GM18870 (cell line): ENCODE data around the gene ESF1.

Source experiments
- ATAC-seq: cut with Tn5 transposase; IDR thresholded peaks from one replicate; pipeline ENCODE4 v1.9.1; 2021; ENCODE audit warnings: moderate library complexity; ENCODE audit not compliant: unreplicated experiment

Gene ESF1

GRCh38 chr20:13784893-13785715, at the start of gene ESF1, which contains the start of gene NDUFAF5:
ESF1 (minus strand) TSS chr20:13784919; CDS start chr20:13783140, 1,779 bp downstream.
NDUFAF5 (plus strand) TSS chr20:13785028; CDS start chr20:13785069, 41 bp downstream.
- ATAC-seq: peak; percentile 96

- no peak for ATAC-seq
Observed at GRCh38 chr20:13831476-13831875, 46.8 kb upstream of the ESF1 start.

- ATAC-seq: no peak
Observed at GRCh38 chr20:13825465-13825864, 40.7 kb upstream of the ESF1 start.

GRCh38 chr20:13824459-13824858, 39.7 kb upstream of the ESF1 start:
- ATAC-seq: no peak

- ATAC-seq: no peak
Observed at GRCh38 chr20:13822459-13822858, 37.7 kb upstream of the ESF1 start.

- ATAC-seq: no peak
Observed at GRCh38 chr20:13821876-13822275, 37.2 kb upstream of the ESF1 start.

- peak; percentile 80 for ATAC-seq
Observed at GRCh38 chr20:13819885-13820645, 35.3 kb upstream of the ESF1 start.

- ATAC-seq: no peak
Observed at GRCh38 chr20:13817342-13817741, 32.6 kb upstream of the ESF1 start.

- ATAC-seq: no peak
Observed at GRCh38 chr20:13816757-13817156, 32.0 kb upstream of the ESF1 start.

GRCh38 chr20:13814672-13815071, 30.0 kb upstream of the ESF1 start:
- no peak for ATAC-seq

GRCh38 chr20:13813910-13814309, 29.2 kb upstream of the ESF1 start:
- no peak for ATAC-seq

- no peak for ATAC-seq
Observed at GRCh38 chr20:13810446-13810845, 25.7 kb upstream of the ESF1 start.

GRCh38 chr20:13809855-13810254, 25.1 kb upstream of the ESF1 start:
- no peak for ATAC-seq

GRCh38 chr20:13809373-13809772, 24.7 kb upstream of the ESF1 start:
- ATAC-seq: no peak

GRCh38 chr20:13800728-13801134, 16.0 kb upstream of the ESF1 start:
- ATAC-seq: no peak

- ATAC-seq: no peak
Observed at GRCh38 chr20:13799974-13800373, 15.3 kb upstream of the ESF1 start.

- ATAC-seq: no peak
Observed at GRCh38 chr20:13799040-13799439, 14.3 kb upstream of the ESF1 start.

GRCh38 chr20:13794667-13795066, 9.9 kb upstream of the ESF1 start:
- ATAC-seq: no peak

GRCh38 chr20:13793001-13793400, 8.3 kb upstream of the ESF1 start:
- ATAC-seq: no peak

- no peak for ATAC-seq
Observed at GRCh38 chr20:13791540-13792459, 7.1 kb upstream of the ESF1 start.

GRCh38 chr20:13790708-13791107, 6.0 kb upstream of the ESF1 start:
- no peak for ATAC-seq
